ENCODE results near the gene UCHL3. TPM values are rescaled to one million over a fixed set of nuclear protein-coding genes. Genes with fewer than 3 reads are reported as not detected.

The UCHL3 gene
- 24.7 and 30.0 TPM in 2 replicates for total RNA-seq (2013; cell fraction: nucleolus; rRNA removed)
- total RNA-seq (2014; rRNA removed): 54.4 and 66.5 TPM in 2 replicates
- 86.1 and 93.4 TPM in 2 replicates for total RNA-seq (2014; rRNA removed; fragmentation: Illumina TruSeq; extraction: Trizol)
- 52.5 and 54.8 TPM in 2 replicates for total RNA-seq (2021)
- polyA plus RNA-seq (2011; ENCODE audit: low read depth): 51.5 TPM
- polyA plus RNA-seq (2011; rRNA removed): 52.5 and 73.1 TPM in 2 replicates
- 25.6 and 29.3 TPM in 2 replicates for polyA plus RNA-seq (2011; cell fraction: cytosol; rRNA removed)
- polyA plus RNA-seq (2011; cell fraction: nucleus; rRNA removed): 18.6 TPM in 2 replicates
- polyA plus RNA-seq (2012): 35.4 and 37.7 TPM in 2 replicates
- polyA plus RNA-seq (2014; fragmentation: Illumina TruSeq; extraction: Trizol): 114 and 148 TPM in 2 replicates
- polyA plus RNA-seq (2014; fragmentation: Nextera tagmentation; extraction: Ambion mirVana): 100 to 1,000 TPM; 163 to 166 TPM
- polyA plus RNA-seq (2014; rRNA removed): 65.9 and 82.5 TPM in 2 replicates
- 100 to 1,000 TPM; 176 to 179 TPM for polyA plus RNA-seq (2016; fragmentation: Nextera tagmentation; extraction: Ambion mirVana)
- polyA minus RNA-seq (2011; rRNA and poly(A)+ RNA removed): 15.7 and 34.9 TPM in 2 replicates
- 5.5 and 11.2 TPM in 2 replicates for polyA minus RNA-seq (2011; cell fraction: cytosol; rRNA and poly(A)+ RNA removed)
- polyA minus RNA-seq (2011; cell fraction: nucleus; rRNA and poly(A)+ RNA removed): 5.0 and 9.0 TPM in 2 replicates
- percentile 64 among the genes with signal in this experiment for Bru-seq, nascent RNA
- BruChase-seq, experiment 1, labeled RNA remaining after a 6-hour chase: percentile 88 among the genes with signal in this experiment
- BruChase-seq, experiment 2, labeled RNA remaining after a 2-hour chase: percentile 81 among the genes with signal in this experiment
- long read RNA-seq, experiment 1, partial matches to known transcripts: 3 of 6 reads
- long read RNA-seq, experiment 1, other reads (novel, unspliced or antisense): 2 of 6 reads
- long read RNA-seq, experiment 2, transcript UCHL3-206 (8 exons, 1,050 nt): major isoform, 23 of 46 reads
- long read RNA-seq, experiment 2, partial matches to known transcripts: 12 of 46 reads
- long read RNA-seq, experiment 2, other reads (novel, unspliced or antisense): 11 of 46 reads

DNA sequence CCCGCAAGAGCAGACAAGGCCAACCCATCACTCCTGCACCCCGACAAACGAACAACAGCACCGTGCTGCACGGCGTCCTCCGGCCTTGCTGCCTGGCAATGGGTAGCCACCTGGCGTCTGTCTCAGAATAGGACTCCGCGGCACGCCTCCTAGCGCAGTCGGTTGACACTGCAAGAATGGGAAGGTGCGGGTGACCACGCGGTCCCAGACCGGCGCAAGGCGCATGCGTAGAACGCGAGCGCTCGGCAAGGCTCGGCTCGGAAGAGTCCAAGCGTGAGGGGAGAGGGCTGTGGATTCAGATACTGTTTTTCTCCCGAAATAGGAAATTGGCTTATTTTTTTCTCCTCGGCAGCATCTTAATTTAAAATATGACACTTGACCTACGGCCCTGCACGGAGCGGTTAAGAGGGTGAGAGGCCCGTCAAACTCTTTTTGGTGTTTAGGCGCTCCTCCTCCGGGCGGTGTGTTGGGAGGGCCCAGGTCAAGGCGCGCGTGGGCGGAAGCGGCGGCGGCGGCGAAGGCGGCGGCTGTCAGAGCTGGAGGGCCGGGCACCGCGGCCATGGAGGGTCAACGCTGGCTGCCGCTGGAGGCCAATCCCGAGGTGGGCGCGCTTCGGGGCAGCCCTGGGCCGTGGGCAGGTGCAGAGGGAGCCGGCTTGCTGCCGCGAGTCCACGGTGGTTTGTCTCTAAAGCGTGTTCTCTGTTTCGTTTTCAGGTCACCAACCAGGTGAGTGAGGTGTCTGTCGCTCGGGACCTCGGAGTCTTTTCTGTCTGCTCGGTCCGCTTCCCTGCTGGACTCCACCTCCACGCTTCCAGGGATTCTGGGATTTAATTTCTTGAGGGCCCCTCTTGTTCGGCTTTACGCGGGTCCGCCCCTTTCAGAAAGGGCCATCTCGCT lies at the start of gene UCHL3:
UCHL3 (plus strand) TSS at position 530 of the 897 bp plus-strand sequence; CDS start at position 560, 30 bp downstream.
- no TSS peak for BruUV-seq (replicated peaks)
- Histone ChIP-seq H3K4me3 (peak within 1 kb of the TSS; percentile 86), H2AFZ (ENCODE audit: control insufficient read depth, low read depth, low read length) (peak within 1 kb of the TSS; percentile 97), H3K4me1 (ENCODE audit: control insufficient read depth, insufficient read depth, low read length) (peaks cover 9% of the 10 kb centered on the region), H3K79me2 (ENCODE audit: control insufficient read depth, insufficient read depth, low read length) (peaks cover 26% of the 10 kb centered on the region), H3K9ac (ENCODE audit: control insufficient read depth, insufficient read depth, low read length) (peak within 1 kb of the TSS; percentile 89), H3K27ac (ENCODE audit: control insufficient read depth, insufficient read depth) (peak within 1 kb of the TSS; percentile 82), H3K4me2 (ENCODE audit: control insufficient read depth, insufficient read depth) (peak within 1 kb of the TSS; percentile 79), H3K36me3 (ENCODE audit: control insufficient read depth in 2 of 2, insufficient read depth in 2 of 2, low read length in 1 of 2) (no peaks in the 10 kb centered on the region), H4K20me1 (ENCODE audit: control insufficient read depth, insufficient read depth) (no peaks in the 10 kb centered on the region), H3K27me3 (replicated peaks in 1 of 2; ENCODE audit: control insufficient read depth in 2 of 2, insufficient read depth in 2 of 2, low read length in 1 of 2) (no peaks in the 10 kb centered on the region), H3K9me3 (replicated peaks; ENCODE audit: control insufficient read depth, insufficient read depth, low read length) (no peaks in the 10 kb centered on the region)
- FAIRE-seq: peak; percentile 98
- CTCF ChIA-PET: interaction anchor here (0.6 to 3.0 kb wide), 10 partner anchors 9 to 213 kb away, joined by 3 to 23 read pairs (median 6); partner anchors contain the start of genes COMMD6 and TBC1D4
- RAD21 ChIA-PET (ENCODE audit: unreplicated experiment): interaction anchor here (0.6 to 3.7 kb wide), 7 partner anchors 60 to 184 kb away, joined by 3 to 20 read pairs (median 4); partner anchors contain the start of gene TBC1D4
- peak; percentile 89 for DNase-seq (ENCODE audit: low read depth, low spot score)
- SMC1A ChIA-PET (ENCODE audit: uncharacterized antibody, unreplicated experiment): interaction anchor here (0.7 to 2.4 kb wide), 13 partner anchors 9 to 183 kb away, joined by 3 to 13 read pairs (median 5); partner anchors contain the start of gene COMMD6
- in situ Hi-C loops (cut with MboI): loop anchor here (5.0 kb wide), 1 partner anchor 177 kb away; no protein-coding TSS in a partner anchor
- peak; percentile 97 for ATAC-seq
- POLR2A ChIA-PET: interaction anchor here (0.6 to 1.3 kb wide), 6 partner anchors 12 to 327 kb away, joined by 3 to 6 read pairs (median 5); no protein-coding TSS in a partner anchor
- WGBS (ENCODE audit: insufficient coverage, insufficient replicate concordance, low lambda C conversion rate, missing lambda C conversion rate): under 1% methylated on average over 74 of the region's 74 CpGs
- intact Hi-C loops (cut with micrococcal nuclease; ENCODE audit: unreplicated experiment): loop anchor here (1.0 kb wide), 2 partner anchors 67 to 177 kb away; partner anchors contain the start of gene TBC1D4
- 0 out of 2 replicates have a peak, but pooled peaks have one; percentile 14 for TF ChIP-seq HDGF (IDR thresholded peaks at IDR 0.05)
- peak; percentile 83 for TF ChIP-seq NBN (IDR thresholded peaks at IDR 0.05)
- peak; percentile 86 for TF ChIP-seq POLR2AphosphoS5 (IDR thresholded peaks at IDR 0.05; ENCODE audit: low read length)
- TF ChIP-seq NFYB (IDR thresholded peaks at IDR 0.05; ENCODE audit: insufficient read depth, low read depth, low read length): 0 out of 2 replicates have a peak, but pooled peaks have one; percentile 11
- peak; percentile 93 for TF ChIP-seq MYC (IDR thresholded peaks at IDR 0.05; ENCODE audit: insufficient read depth, insufficient read length, insufficient replicate concordance, low read length, severe bottlenecking)
- TF ChIP-seq, protein P1, sequence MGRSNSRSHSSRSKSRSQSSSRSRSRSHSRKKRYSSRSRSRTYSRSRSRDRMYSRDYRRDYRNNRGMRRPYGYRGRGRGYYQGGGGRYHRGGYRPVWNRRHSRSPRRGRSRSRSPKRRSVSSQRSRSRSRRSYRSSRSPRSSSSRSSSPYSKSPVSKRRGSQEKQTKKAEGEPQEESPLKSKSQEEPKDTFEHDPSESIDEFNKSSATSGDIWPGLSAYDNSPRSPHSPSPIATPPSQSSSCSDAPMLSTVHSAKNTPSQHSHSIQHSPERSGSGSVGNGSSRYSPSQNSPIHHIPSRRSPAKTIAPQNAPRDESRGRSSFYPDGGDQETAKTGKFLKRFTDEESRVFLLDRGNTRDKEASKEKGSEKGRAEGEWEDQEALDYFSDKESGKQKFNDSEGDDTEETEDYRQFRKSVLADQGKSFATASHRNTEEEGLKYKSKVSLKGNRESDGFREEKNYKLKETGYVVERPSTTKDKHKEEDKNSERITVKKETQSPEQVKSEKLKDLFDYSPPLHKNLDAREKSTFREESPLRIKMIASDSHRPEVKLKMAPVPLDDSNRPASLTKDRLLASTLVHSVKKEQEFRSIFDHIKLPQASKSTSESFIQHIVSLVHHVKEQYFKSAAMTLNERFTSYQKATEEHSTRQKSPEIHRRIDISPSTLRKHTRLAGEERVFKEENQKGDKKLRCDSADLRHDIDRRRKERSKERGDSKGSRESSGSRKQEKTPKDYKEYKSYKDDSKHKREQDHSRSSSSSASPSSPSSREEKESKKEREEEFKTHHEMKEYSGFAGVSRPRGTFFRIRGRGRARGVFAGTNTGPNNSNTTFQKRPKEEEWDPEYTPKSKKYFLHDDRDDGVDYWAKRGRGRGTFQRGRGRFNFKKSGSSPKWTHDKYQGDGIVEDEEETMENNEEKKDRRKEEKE (IDR thresholded peaks at IDR 0.05): peak; percentile 95
- peak; percentile 34; the same call in 1 of the 2 replicates for TF ChIP-seq BACH1 (IDR thresholded peaks at IDR 0.05; ENCODE audit: borderline replicate concordance)
- no peak for TF ChIP-seq SREBF2 (IDR thresholded peaks at IDR 0.05; ENCODE audit: low read length)
- TF ChIP-seq ETV6 (conservative IDR thresholded peaks at IDR 0.05 in 1 of 2, IDR thresholded peaks at IDR 0.05 in 1 of 2; ENCODE audit: borderline replicate concordance in 1 of 2, low read depth in 1 of 2): peak in 1 of 2 experiments; percentile 41; a peak in 1 of 4 replicates
- TF ChIP-seq, protein P2, sequence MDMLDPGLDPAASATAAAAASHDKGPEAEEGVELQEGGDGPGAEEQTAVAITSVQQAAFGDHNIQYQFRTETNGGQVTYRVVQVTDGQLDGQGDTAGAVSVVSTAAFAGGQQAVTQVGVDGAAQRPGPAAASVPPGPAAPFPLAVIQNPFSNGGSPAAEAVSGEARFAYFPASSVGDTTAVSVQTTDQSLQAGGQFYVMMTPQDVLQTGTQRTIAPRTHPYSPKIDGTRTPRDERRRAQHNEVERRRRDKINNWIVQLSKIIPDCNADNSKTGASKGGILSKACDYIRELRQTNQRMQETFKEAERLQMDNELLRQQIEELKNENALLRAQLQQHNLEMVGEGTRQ (IDR thresholded peaks at IDR 0.05; ENCODE audit: borderline replicate concordance, low read depth, low read length): no peak
- no peak for TF ChIP-seq MEF2A (IDR thresholded peaks at IDR 0.05; ENCODE audit: insufficient read depth, low read depth, low read length)
- TF ChIP-seq PAX5 (IDR thresholded peaks at IDR 0.05; ENCODE audit: borderline replicate concordance, low read depth, low read length): peak; percentile 31; the same call in 1 of the 2 replicates
- TF ChIP-seq MYB (IDR thresholded peaks at IDR 0.05; ENCODE audit: borderline replicate concordance, low read depth, low read length): no peak
